ENCODE data around the gene ELF4.

DNA sequence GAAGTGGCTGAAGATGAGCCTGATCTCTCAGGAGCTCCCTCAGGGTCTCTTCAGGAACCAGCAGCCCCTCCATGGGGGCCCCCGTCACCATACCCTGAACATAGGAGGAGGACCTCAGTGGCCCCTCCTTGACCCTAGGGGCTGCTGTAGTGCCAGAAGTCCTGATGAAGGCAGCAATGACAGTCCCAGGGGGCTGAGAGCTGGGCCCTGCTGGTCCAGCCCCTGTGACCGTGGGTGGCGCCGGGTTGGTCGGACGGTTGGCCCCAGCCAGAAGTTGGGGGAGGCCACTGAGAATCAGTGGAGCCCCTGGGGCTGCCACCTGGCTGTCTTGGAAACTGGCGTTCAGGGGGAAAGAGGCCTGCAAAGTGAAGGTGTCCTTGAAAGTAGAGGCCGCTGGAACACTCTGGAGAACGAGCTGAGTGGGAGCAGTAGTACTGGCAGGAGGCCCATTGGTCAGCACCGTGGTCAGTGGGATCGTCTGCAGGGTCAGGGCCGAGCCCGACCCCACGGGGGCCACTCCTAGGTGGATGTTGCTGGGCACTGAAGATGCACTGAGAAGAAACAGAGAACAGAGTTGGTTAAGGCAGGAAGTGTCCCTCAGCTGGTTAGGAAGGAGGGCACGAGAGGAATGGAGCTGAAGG is 43.2 kb downstream of the ELF4 start:
- TF ChIP-seq EZH2 (IDR thresholded peaks at IDR 0.05; ENCODE audit: borderline replicate concordance) (no peak), EZH2phosphoT487 (IDR thresholded peaks at IDR 0.05; ENCODE audit: low read depth, severe bottlenecking, unreplicated experiment) (no peak)
- TF ChIP-seq, protein P1, sequence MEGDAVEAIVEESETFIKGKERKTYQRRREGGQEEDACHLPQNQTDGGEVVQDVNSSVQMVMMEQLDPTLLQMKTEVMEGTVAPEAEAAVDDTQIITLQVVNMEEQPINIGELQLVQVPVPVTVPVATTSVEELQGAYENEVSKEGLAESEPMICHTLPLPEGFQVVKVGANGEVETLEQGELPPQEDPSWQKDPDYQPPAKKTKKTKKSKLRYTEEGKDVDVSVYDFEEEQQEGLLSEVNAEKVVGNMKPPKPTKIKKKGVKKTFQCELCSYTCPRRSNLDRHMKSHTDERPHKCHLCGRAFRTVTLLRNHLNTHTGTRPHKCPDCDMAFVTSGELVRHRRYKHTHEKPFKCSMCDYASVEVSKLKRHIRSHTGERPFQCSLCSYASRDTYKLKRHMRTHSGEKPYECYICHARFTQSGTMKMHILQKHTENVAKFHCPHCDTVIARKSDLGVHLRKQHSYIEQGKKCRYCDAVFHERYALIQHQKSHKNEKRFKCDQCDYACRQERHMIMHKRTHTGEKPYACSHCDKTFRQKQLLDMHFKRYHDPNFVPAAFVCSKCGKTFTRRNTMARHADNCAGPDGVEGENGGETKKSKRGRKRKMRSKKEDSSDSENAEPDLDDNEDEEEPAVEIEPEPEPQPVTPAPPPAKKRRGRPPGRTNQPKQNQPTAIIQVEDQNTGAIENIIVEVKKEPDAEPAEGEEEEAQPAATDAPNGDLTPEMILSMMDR (IDR thresholded peaks at IDR 0.05; ENCODE audit: poor library complexity): no peak

All from hepatocyte (in vitro differentiated cells).